SH-SY5Y (cell line): Measurements from ENCODE around the gene APIP.

Experiments used
- GATA2 ChIP-seq: IDR thresholded peaks from 2 replicates; pipeline ENCODE4 v1.6.1; 2011; ENCODE audit warnings: mild to moderate bottlenecking, low read depth, low read length
- GATA3 ChIP-seq: IDR thresholded peaks from 2 replicates; pipeline ENCODE4 v1.6.1; 2011; ENCODE audit warnings: low read depth, mild to moderate bottlenecking, low read length, moderate library complexity

APIP gene

DNA sequence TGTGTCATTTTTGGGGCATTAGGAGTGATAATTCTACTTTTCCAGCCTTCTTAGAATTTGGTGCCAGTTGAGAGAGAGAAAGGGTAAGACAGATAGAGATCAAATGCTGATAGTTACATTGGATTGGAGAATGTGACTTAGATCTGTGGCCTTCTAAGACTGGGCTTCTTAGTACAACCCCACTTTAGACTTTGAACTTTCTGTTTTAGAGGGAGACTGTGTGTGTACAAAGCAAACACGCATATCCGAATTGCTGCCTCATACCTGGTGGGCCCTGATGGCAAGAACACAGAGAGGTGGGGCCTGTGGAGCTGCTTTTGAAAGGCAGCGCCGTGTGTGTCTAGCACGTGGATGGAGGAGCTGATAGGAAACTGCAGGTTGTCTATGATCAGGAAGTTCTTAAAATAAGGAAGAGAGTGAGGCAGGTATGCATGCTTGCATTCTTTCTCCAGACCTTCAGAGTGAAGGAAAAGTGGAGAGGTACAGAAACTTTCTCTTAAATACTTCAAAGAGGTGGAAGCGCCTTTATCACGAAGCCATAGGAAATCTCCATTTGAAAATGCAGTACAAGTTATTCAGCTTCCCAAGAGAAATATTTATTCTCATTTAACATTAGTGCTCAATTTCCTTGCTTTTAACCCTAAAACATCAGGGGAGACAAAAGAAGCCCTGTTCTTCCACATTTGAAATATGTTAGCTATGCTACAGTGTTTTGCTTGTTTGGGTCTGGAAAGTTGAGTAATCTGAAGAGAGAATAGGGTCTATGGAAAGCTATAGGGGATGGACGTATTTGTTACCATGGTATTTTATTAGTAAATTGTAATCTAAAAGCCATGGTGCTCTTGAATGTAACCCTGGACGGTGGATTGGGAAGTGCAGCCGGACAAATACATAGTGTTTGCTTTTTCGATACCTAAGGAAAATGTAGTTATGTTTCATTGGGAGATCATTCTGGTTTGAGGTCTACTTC is 13.9 kb upstream of the APIP start:
- no peak for TF ChIP-seq GATA3
- no peak for TF ChIP-seq GATA2

- no peak for TF ChIP-seq GATA2
- no peak for TF ChIP-seq GATA3
These were observed 12.9 kb upstream of the APIP start for GRCh38 chr11:34928960-34929680.

GRCh38 chr11:34928268-34928959 is 12.2 kb upstream of the APIP start:
- no peak for TF ChIP-seq GATA2
- TF ChIP-seq GATA3 = no peak

DNA sequence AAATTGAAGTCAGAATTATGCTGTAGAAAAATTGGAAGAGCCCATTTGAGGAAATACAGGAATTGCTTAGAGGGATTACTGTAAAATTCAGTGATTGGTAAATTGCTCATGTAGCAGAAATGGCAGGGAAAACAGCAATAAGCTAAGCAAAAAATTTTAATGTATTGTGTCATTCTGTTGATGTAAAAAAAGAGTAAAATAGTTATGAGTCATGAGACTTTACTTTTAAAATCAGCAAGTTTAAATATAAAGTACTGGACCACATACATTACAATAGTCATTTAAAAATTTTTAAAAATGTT is 10.6 kb upstream of the APIP start:
- TF ChIP-seq GATA2 = no peak
- TF ChIP-seq GATA3 = no peak

- TF ChIP-seq GATA3 (no peak), GATA2 (no peak)
These were observed 10.1 kb upstream of the APIP start for GRCh38 chr11:34926101-34926830.

- TF ChIP-seq GATA3 = no peak
- no peak for TF ChIP-seq GATA2
These were observed 8.5 kb upstream of the APIP start for GRCh38 chr11:34924714-34925113.

DNA sequence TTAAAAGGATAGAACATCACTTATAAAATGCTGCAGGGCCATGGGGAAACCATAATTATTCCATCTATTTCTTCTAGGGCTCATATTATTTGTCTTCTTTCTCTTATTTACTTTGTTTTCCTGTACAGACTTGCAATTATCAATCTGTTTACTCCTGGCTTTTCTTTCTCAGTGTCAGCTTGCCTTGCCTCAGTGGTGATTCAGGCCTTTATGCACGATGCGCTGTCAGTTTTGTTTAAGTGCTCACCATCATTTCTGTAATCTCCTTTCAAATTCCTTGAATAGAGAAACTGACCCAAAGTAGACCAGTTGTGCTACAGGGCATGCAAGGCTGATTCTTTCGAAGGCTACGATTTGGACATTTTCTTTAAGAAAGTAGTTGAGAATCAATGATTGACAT is 5.0 kb upstream of the APIP start:
- no peak for TF ChIP-seq GATA2
- no peak for TF ChIP-seq GATA3

GRCh38 chr11:34916843-34917770 is 928 bp upstream of the APIP start:
- TF ChIP-seq GATA3 (no peak), GATA2 (no peak; the same call in none of the 2 replicates)

- TF ChIP-seq GATA2 = no peak
- no peak for TF ChIP-seq GATA3
These were observed 804 bp downstream of the APIP start for GRCh38 chr11:34915136-34916014.

DNA sequence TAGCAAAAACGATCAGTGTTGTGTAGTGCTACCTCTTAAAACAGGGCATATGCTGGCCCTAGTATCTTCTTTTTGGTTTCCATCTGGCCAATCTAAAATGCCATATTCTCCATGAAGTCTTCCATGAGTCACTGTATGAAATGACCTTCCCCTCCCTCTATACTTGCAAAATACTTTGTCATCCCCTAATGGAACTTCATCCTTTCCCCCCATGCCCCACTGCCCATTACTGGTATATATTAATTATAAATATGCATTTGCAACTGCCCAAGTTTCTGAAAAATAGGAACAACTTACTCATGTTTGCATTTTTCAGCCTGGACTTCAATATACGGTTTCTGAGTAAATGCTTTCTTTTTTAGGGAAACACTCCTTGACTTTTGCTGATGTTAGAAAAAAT is 4.5 kb downstream of the APIP start:
- TF ChIP-seq GATA3 (no peak), GATA2 (no peak)

GRCh38 chr11:34910817-34911216 is 5.4 kb downstream of the APIP start:
- TF ChIP-seq GATA3 (no peak), GATA2 (no peak)

DNA sequence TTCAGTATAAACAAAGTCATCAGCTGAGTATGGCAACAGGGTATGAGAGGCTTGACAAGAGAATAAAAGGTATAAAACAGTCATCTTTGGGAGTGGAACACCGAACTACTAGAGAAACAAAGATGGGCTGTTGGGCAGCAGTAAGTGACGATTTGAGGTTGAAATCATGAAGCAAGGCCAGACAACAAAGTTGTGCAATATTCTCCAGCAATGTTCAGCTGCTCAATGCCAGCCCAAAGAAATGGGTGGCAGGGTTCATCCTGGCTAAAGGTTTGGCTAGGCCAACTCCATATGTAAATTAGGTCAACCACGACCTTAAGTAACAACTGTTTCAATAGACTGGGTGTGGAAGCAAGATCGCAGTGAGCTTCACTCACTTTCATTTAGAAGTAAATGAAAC is 6.2 kb downstream of the APIP start:
- TF ChIP-seq GATA3 (no peak), GATA2 (no peak)
